Fibroblast of lung (primary cell): Measurements from ENCODE around the gene RUVBL2. TPM values are rescaled to one million over a fixed set of nuclear protein-coding genes. Genes with fewer than 3 reads are reported as not detected.

Source experiments
- DNase-seq, 2 donors: peaks; one replicate each; pipeline versions ENCODE4 v3.0.0 to v3.0.0-alpha.2; 2010; ENCODE audit warnings: low read depth in 2 of 2
- H2AFZ ChIP-seq: 2 replicates; pipeline ENCODE4 v1.5.1; 2012; ENCODE audit warnings: low read length, control low read depth, inconsistent platforms
- H3K27ac ChIP-seq: 2 replicates; pipeline ENCODE4 v1.5.1; 2011; ENCODE audit warnings: low read length, control low read depth; ENCODE audit not compliant: insufficient read depth
- H3K27me3 ChIP-seq: 2 replicates; pipeline ENCODE4 v1.5.1; 2011; ENCODE audit warnings: mild to moderate bottlenecking, low read length; ENCODE audit not compliant: control insufficient read depth, insufficient read depth
- H3K36me3 ChIP-seq: 2 replicates; pipeline ENCODE4 v1.5.1; 2011; ENCODE audit warnings: low read length; ENCODE audit not compliant: control insufficient read depth, insufficient read depth
- H3K4me1 ChIP-seq: 2 replicates; pipeline ENCODE4 v1.5.1; 2011; ENCODE audit warnings: low read length; ENCODE audit not compliant: control insufficient read depth, insufficient read depth; ENCODE audit errors: extremely low read depth
- H3K4me2 ChIP-seq: 2 replicates; pipeline ENCODE4 v1.5.1; 2011; ENCODE audit warnings: low read length, control low read depth; ENCODE audit not compliant: insufficient read depth; ENCODE audit errors: extremely low read depth
- H3K4me3 ChIP-seq, 4 experiments: fragments of 200-600 bp in 1 of 4; sonication (generic) in 1 of 4; replicated peaks in 1 of 4; 2 replicates each; pipeline ENCODE4 v1.5.1; 2011 to 2016; ENCODE audit warnings: low read length in 4 of 4, low read depth in 3 of 4, mild to moderate bottlenecking in 3 of 4, control low read depth in 2 of 4, inconsistent platforms in 1 of 4, mixed read lengths in 1 of 4; ENCODE audit not compliant: insufficient read depth in 1 of 4; ENCODE audit errors: control extremely low read depth in 1 of 4
- H3K79me2 ChIP-seq: 2 replicates; pipeline ENCODE4 v1.5.1; 2012; ENCODE audit warnings: mild to moderate bottlenecking, low read length, inconsistent platforms; ENCODE audit not compliant: control insufficient read depth, insufficient read depth
- H3K9ac ChIP-seq: 2 replicates; pipeline ENCODE4 v1.5.1; 2011; ENCODE audit warnings: mild to moderate bottlenecking, low read length, control low read depth; ENCODE audit not compliant: insufficient read depth
- H3K9me3 ChIP-seq: 2 replicates; pipeline ENCODE4 v1.5.1; 2012; ENCODE audit warnings: low read depth, low read length; ENCODE audit not compliant: control insufficient read depth, insufficient read depth
- H4K20me1 ChIP-seq: 2 replicates; pipeline ENCODE4 v1.5.1; 2011; ENCODE audit warnings: low read length; ENCODE audit not compliant: control insufficient read depth, insufficient read depth; ENCODE audit errors: extremely low read depth
- CTCF ChIP-seq, 2 donors: IDR thresholded peaks in 1 of 2; conservative IDR thresholded peaks in 1 of 2; 1 replicate in 1 of 2; 2 replicates in 1 of 2; pipeline ENCODE4 v1.5.1; 2011 to 2012; ENCODE audit warnings: low read length in 2 of 2, control low read depth in 1 of 2, inconsistent platforms in 1 of 2, low read depth in 1 of 2, mild to moderate bottlenecking in 1 of 2
- EZH2 ChIP-seq: IDR thresholded peaks from 2 replicates; pipeline ENCODE4 v1.5.1; 2012; ENCODE audit warnings: low read length, control low read depth, mild to moderate bottlenecking; ENCODE audit errors: missing control alignments
- polyA plus RNA-seq, 2 donors: library from polyadenylated mRNA; depleted of rRNA in 1 of 2; stranded (reverse) in 1 of 2; unstranded in 1 of 2; fragments of >200 nt; gene quantifications; 2 replicates each; pipeline ENCODE4 v1.2.1, GENCODE V29; 2011 to 2012; ENCODE audit warnings: missing spikeins in 1 of 2
- total RNA-seq: library from RNA; depleted of rRNA; stranded (reverse); fragments of >200 nt; gene quantifications from 2 replicates; pipeline ENCODE4 v1.2.1, GENCODE V29; 2014

The RUVBL2 gene
- total and polyA plus RNA-seq, 2 donors (not counting 1 experiment from before 2014, with no cell fraction given), result 77.6 to 158 TPM

DNA sequence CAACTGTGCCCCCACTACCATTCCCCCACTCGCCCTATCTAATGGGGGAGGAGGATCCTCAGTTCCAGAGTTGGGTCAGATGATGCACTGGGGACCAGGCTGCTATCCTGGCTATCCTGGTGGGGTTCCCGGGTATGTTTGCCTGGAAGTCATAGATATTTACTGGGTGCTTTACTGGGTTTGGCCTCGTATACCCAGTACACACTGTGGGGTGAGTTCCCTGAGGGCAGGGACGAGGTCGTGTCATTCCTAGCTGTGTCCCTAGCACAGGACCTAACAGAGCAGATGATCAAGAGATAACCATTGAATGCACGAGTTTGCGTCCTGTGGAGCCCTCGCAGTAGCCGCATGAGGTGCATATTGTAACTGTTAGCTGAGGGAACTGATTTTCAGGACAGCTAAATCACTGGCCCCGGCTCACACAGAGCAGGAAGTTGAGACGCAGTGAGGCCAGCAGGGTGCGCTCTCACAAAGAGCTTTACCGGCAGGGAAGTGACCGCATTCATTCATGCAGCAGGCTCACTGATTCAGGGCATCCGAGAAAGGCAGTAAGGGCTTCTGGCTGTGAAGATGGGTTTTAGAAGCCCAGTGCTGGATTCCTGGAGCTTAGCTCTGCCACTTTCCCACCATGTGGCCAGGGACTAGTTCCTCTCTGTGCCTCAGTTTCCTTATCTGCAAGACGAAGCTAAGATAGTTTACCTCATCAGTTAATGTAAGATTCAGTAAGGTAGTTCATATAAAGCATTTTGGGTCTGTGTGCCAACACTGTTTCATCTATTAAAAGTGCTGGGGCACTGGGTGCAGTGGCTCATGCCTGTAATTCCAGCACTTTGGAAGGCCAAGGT lies 6.0 kb downstream of the RUVBL2 start:
- Histone ChIP-seq H3K27ac (no peak overlapping the region), H2AFZ (no peak overlapping the region), H3K27me3 (no peaks in the 10 kb centered on the region), H3K9ac (no peak overlapping the region), H3K36me3 (peaks cover 7% of the 10 kb centered on the region), H3K9me3 (no peaks in the 10 kb centered on the region), H3K4me3 (no peak overlapping the region), H4K20me1 (no peaks in the 10 kb centered on the region), H3K4me2 (no peak overlapping the region), H3K4me1 (peaks cover 5% of the 10 kb centered on the region), H3K79me2 (peaks cover 31% of the 10 kb centered on the region)
- peak; percentile 62 to 64 for DNase-seq
- peak; percentile 61 to 85 for TF ChIP-seq CTCF (conservative IDR thresholded peaks at IDR 0.05 in 1 of 2, IDR thresholded peaks at IDR 0.05 in 1 of 2; ENCODE audit: low read depth in 1 of 2, low read length in 2 of 2)
- no peak for TF ChIP-seq EZH2

GRCh38 chr19:49004133-49004532 lies 10.4 kb downstream of the RUVBL2 start:
- no peak overlapping the region for H3K4me2 ChIP-seq
- no peak overlapping the region for H2AFZ ChIP-seq
- no peak for TF ChIP-seq CTCF (conservative IDR thresholded peaks at IDR 0.05 in 1 of 2, IDR thresholded peaks at IDR 0.05 in 1 of 2; ENCODE audit: low read depth in 1 of 2, low read length in 2 of 2)
- TF ChIP-seq EZH2, result no peak
- no peaks in the 10 kb centered on the region for H3K4me1 ChIP-seq
- H3K36me3 ChIP-seq, result peaks cover 23% of the 10 kb centered on the region
- H4K20me1 ChIP-seq, result no peaks in the 10 kb centered on the region
- DNase-seq, result no peak
- peaks cover 3% of the 10 kb centered on the region for H3K79me2 ChIP-seq
- H3K27ac ChIP-seq, result no peak overlapping the region
- no peaks in the 10 kb centered on the region for H3K9me3 ChIP-seq
- no peak overlapping the region for H3K9ac ChIP-seq
- no peaks in the 10 kb centered on the region for H3K27me3 ChIP-seq
- H3K4me3 ChIP-seq, result no peak overlapping the region

DNA sequence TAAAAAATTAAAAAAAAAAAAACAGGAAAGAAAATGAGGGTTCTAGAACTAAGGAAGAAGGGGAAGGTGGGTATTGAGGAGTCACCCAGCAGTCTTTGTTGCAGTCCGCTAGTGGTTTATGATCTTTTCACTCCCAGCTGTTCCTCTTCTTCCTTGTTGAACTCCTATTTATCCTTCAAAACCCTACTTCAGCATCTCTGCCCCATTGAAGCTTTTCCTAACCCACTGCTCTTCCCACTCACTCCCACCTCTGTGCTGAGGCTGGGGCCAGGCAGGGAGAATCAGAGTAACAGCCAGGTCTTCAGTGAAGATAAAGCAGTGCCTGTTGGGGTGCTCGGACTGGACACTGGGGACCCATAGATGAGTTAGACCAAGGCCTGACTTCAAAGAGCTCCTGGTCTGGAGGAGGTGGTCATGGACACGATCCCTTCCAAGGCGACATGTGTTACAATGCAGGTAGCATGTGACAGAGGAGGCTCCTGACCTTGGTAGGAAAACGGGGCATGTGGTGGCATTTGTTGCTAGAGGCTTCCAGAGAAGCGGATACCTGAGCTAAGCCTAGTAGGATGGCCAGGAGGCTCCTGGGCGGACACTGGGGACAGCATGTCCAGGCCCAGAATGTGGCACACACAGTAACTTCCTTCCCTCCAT lies 11.4 kb downstream of the RUVBL2 start:
- Histone ChIP-seq H3K9ac (no peak overlapping the region), H3K9me3 (no peaks in the 10 kb centered on the region), H4K20me1 (no peaks in the 10 kb centered on the region), H2AFZ (no peak overlapping the region), H3K36me3 (peaks cover 27% of the 10 kb centered on the region), H3K79me2 (no peaks in the 10 kb centered on the region), H3K4me2 (no peak overlapping the region), H3K4me1 (no peaks in the 10 kb centered on the region), H3K27me3 (no peaks in the 10 kb centered on the region), H3K27ac (no peak overlapping the region), H3K4me3 (no peak overlapping the region)
- DNase-seq, result no peak
- TF ChIP-seq CTCF (conservative IDR thresholded peaks at IDR 0.05 in 1 of 2, IDR thresholded peaks at IDR 0.05 in 1 of 2; ENCODE audit: low read depth in 1 of 2, low read length in 2 of 2) (no peak), EZH2 (no peak)
